ENCODE results near the gene FDXACB1. TPM values are rescaled to one million over a fixed set of nuclear protein-coding genes. Genes with fewer than 3 reads are reported as not detected.

The FDXACB1 gene
- total and polyA plus RNA-seq, 9 of the 15 experiments (the other 6 are each of a cell fraction or from before 2014, with no cell fraction given): 3.2 to 7.5 (median 5.3) TPM

- H3K4me1 ChIP-seq (replicated peaks in 1 of 2; ENCODE audit: control insufficient read depth in 2 of 2, insufficient read depth in 2 of 2, low read length in 2 of 2): no peaks in the 10 kb centered on the region
- peaks cover 24% of the 10 kb centered on the region; the same call in 2 of the 3 replicates for H3K36me3 ChIP-seq (ENCODE audit: control insufficient read depth, insufficient read depth, low read length)
- H3K9me1 ChIP-seq (ENCODE audit: control insufficient read depth, insufficient read depth, low read length): no peaks in the 10 kb centered on the region
- no peaks in the 10 kb centered on the region for H4K20me1 ChIP-seq (replicated peaks; ENCODE audit: control insufficient read depth, insufficient read depth, low read length)
- ChIA-PET CTCF (ENCODE audit: low intra/inter-chr PET ratio) (interaction anchor here (1.4 kb wide), 2 partner anchors 247 to 268 kb away, joined by 4 to 6 read pairs; no protein-coding TSS in a partner anchor), POLR2A (interaction anchor here (1.1 kb wide), 1 partner anchor 67 kb away, joined by 3 read pairs; the partner anchor contains the start of gene PPP2R1B)
- ATAC-seq (no peak), DNase-seq (ENCODE audit: extremely low read depth in 1 of 4, low spot score in 3 of 4) (peak in 1 of 4 experiments; percentile 16), FAIRE-seq (no peak)
- in situ Hi-C loops (cut with MboI) (no loop called here), intact Hi-C loops (cut with micrococcal nuclease) (no loop called here)
- H3K79me2 ChIP-seq (ENCODE audit: control insufficient read depth, insufficient read depth, low read length): no peaks in the 10 kb centered on the region
- no peak overlapping the region for H3K4me2 ChIP-seq (ENCODE audit: insufficient read depth, low read length)
- no peak overlapping the region for H3K4me3 ChIP-seq
- BruUV-seq (replicated peaks): no TSS peak
- 42% methylated on average over 4 of the region's 4 CpGs for WGBS (ENCODE audit: insufficient coverage, low coverage, missing lambda C conversion rate)
- no peaks in the 10 kb centered on the region for H3K27me3 ChIP-seq (ENCODE audit: control insufficient read depth in 2 of 2, insufficient read depth in 2 of 2, low read length in 2 of 2)
- no peak overlapping the region for H2AFZ ChIP-seq (ENCODE audit: low read depth, low read length)
- H3K27ac ChIP-seq (ENCODE audit: extremely low read depth, low read depth, low read length): no peak overlapping the region
- H3K9ac ChIP-seq (ENCODE audit: insufficient read depth in 1 of 2, low read depth in 2 of 2, low read length in 2 of 2): no peak overlapping the region
- H3K9me3 ChIP-seq (replicated peaks; ENCODE audit: control insufficient read depth, insufficient read depth, low read depth, low read length): no peaks in the 10 kb centered on the region
- TF ChIP-seq ZNF280A (IDR thresholded peaks at IDR 0.05; ENCODE audit: low read depth, partially characterized antibody) (no peak), MEIS2 (IDR thresholded peaks at IDR 0.05; ENCODE audit: partially characterized antibody) (peak; percentile 73), ZNF277 (CRISPR knock-in tag; IDR thresholded peaks at IDR 0.05; ENCODE audit: borderline replicate concordance) (no peak), CBX1 (IDR thresholded peaks at IDR 0.05; ENCODE audit: low read depth) (no peak), XRCC4 (IDR thresholded peaks at IDR 0.05; ENCODE audit: extremely low read depth, insufficient read depth, insufficient read length) (no peak), SNRNP70 (optimal IDR thresholded peaks at IDR 0.05; ENCODE audit: low read depth, low read length) (no peak), HNRNPUL1 (IDR thresholded peaks at IDR 0.05; ENCODE audit: low read length) (no peak), POLR2AphosphoS2 (IDR thresholded peaks at IDR 0.05; ENCODE audit: low read length) (no peak), PBX2 (CRISPR knock-in tag; IDR thresholded peaks at IDR 0.05; ENCODE audit: low read depth) (no peak), PBX2 (tag; conservative IDR thresholded peaks at IDR 0.05; ENCODE audit: low read depth) (peak; percentile 90), CTCF (IDR thresholded peaks at IDR 0.05 in 2 of 3, conservative IDR thresholded peaks at IDR 0.05 in 1 of 3; ENCODE audit: insufficient read depth in 2 of 3, low read depth in 1 of 3, low read length in 3 of 3) (peak in 2 of 3 experiments; percentile 14 to 37; a peak in 2 of 6 replicates), EZH2 (IDR thresholded peaks at IDR 0.05; ENCODE audit: borderline replicate concordance, low read depth, low read length) (no peak), SOX6 (IDR thresholded peaks at IDR 0.05) (no peak)
These were observed 45.4 kb downstream of the FDXACB1 start for GRCh38 chr11:111833524-111833923.

Measured in K562 (cell line).